GM21576 (cell line): ENCODE data around the gene PCDHB14.
"Not testable (repeated sequence)": the region's sequence is repeated elsewhere in the genome, so short reads cannot be mapped to it uniquely, and the experiment has no call there.

ENCODE experiments used
- ATAC-seq: cut with Tn5 transposase; IDR thresholded peaks from one replicate; pipeline ENCODE4 v1.9.1; 2021; ENCODE audit warnings: mild to moderate bottlenecking, moderate library complexity; ENCODE audit not compliant: unreplicated experiment

Gene PCDHB14

GRCh38 chr5:141208478-141208877 lies 14.7 kb upstream of the PCDHB14 start, which contains the start of gene PCDHB12:
TSS of gene PCDHB12 (plus strand) at chr5:141208719. CDS start at chr5:141208908, 189 bp downstream.
- ATAC-seq = no peak

- ATAC-seq = not testable (repeated sequence)
These were observed 12.9 kb upstream of the PCDHB14 start for GRCh38 chr5:141210281-141210680.

- ATAC-seq = not testable (repeated sequence)
These were observed 12.3 kb upstream of the PCDHB14 start for GRCh38 chr5:141210849-141211248.

- ATAC-seq = not testable (repeated sequence)
These were observed 9.3 kb upstream of the PCDHB14 start, which contains the start of gene PCDHB13 for GRCh38 chr5:141213656-141214339. TSS of gene PCDHB13 (plus strand) at chr5:141213919. CDS start at chr5:141214124, 205 bp downstream.

GRCh38 chr5:141214583-141214982 lies 8.6 kb upstream of the PCDHB14 start:
- ATAC-seq = not testable (repeated sequence)

GRCh38 chr5:141215504-141215903 lies 7.6 kb upstream of the PCDHB14 start:
- not testable (repeated sequence) for ATAC-seq

- ATAC-seq = not testable (repeated sequence)
These were observed 7.1 kb upstream of the PCDHB14 start for GRCh38 chr5:141216035-141216434.

GRCh38 chr5:141224844-141225243 lies 1.7 kb downstream of the PCDHB14 start:
- ATAC-seq = not testable (repeated sequence)

GRCh38 chr5:141225421-141225820 lies 2.3 kb downstream of the PCDHB14 start:
- ATAC-seq = not testable (repeated sequence)

GRCh38 chr5:141234109-141234667 lies 11.0 kb downstream of the PCDHB14 start:
- no peak for ATAC-seq

- not testable (repeated sequence) for ATAC-seq
These were observed 12.8 kb downstream of the PCDHB14 start for GRCh38 chr5:141235922-141236321.

- ATAC-seq = no peak
These were observed 13.6 kb downstream of the PCDHB14 start for GRCh38 chr5:141236516-141237313.

- no peak for ATAC-seq
These were observed 18.4 kb downstream of the PCDHB14 start for GRCh38 chr5:141241496-141241895.

GRCh38 chr5:141245250-141245717 lies 22.1 kb downstream of the PCDHB14 start, which contains the start of gene PCDHB15:
TSS of gene PCDHB15 (plus strand) at chr5:141245395. CDS start at chr5:141245579, 184 bp downstream.
- ATAC-seq = no peak

GRCh38 chr5:141246971-141247370 lies 23.8 kb downstream of the PCDHB14 start:
- ATAC-seq = not testable (repeated sequence)

- not testable (repeated sequence) for ATAC-seq
These were observed 24.3 kb downstream of the PCDHB14 start for GRCh38 chr5:141247434-141247833.

- ATAC-seq = no peak
These were observed 27.4 kb downstream of the PCDHB14 start for GRCh38 chr5:141250576-141250975.

- ATAC-seq = no peak
These were observed 35.3 kb downstream of the PCDHB14 start for GRCh38 chr5:141258464-141258863.

- ATAC-seq = no peak
These were observed 35.8 kb downstream of the PCDHB14 start for GRCh38 chr5:141258948-141259347.

- no peak for ATAC-seq
These were observed 37.5 kb downstream of the PCDHB14 start for GRCh38 chr5:141260458-141261237.

- ATAC-seq = no peak
These were observed 38.0 kb downstream of the PCDHB14 start for GRCh38 chr5:141261238-141261546.
